Endometrial microvascular endothelial cells (primary cell): Measurements from ENCODE around the gene KCNAB1. TPM values are rescaled to one million over a fixed set of nuclear protein-coding genes. Genes with fewer than 3 reads are reported as not detected.

Experiments used
- in situ Hi-C: cut with HindIII; loops from 2 replicates; pipeline ENCODE4 v1.10.0; 2017; ENCODE audit warnings: low sequenced_read_pairs, low pct_unique_long_range_greater_than_20kb; ENCODE audit errors: inconsistent ontology term
- total RNA-seq: library from RNA; depleted of rRNA; stranded (reverse); fragments of >200 nt; gene quantifications from one replicate; pipeline ENCODE4 v1.2.3, GENCODE V29; 2015; ENCODE audit errors: inconsistent ontology term

KCNAB1 gene
- total RNA-seq, 1 donor from 2014 or later = 14.3 TPM

GRCh38 chr3:156522673-156523072 lies 402.3 kb downstream of the KCNAB1 start:
- in situ Hi-C loops = loop anchor here (25.0 kb wide), 1 partner anchor 360 kb away; no protein-coding TSS in a partner anchor

GRCh38 chr3:156525808-156526207 lies 405.4 kb downstream of the KCNAB1 start:
- in situ Hi-C loops = no loop called here

GRCh38 chr3:156527060-156527459 lies 406.7 kb downstream of the KCNAB1 start:
- in situ Hi-C loops = no loop called here

GRCh38 chr3:156530980-156531379 lies 410.6 kb downstream of the KCNAB1 start:
- in situ Hi-C loops = no loop called here

- in situ Hi-C loops = no loop called here
Measured at GRCh38 chr3:156532730-156533129, 412.4 kb downstream of the KCNAB1 start.

GRCh38 chr3:156533205-156533604 lies 412.8 kb downstream of the KCNAB1 start:
- in situ Hi-C loops = no loop called here

GRCh38 chr3:156535162-156535627 lies 414.8 kb downstream of the KCNAB1 start:
- in situ Hi-C loops = no loop called here

GRCh38 chr3:156535798-156536197 lies 415.4 kb downstream of the KCNAB1 start:
- in situ Hi-C loops = no loop called here

GRCh38 chr3:156536524-156537316 lies 416.3 kb downstream of the KCNAB1 start:
- in situ Hi-C loops = no loop called here

GRCh38 chr3:156539051-156539450 lies 418.7 kb downstream of the KCNAB1 start:
- in situ Hi-C loops = no loop called here

- in situ Hi-C loops = no loop called here
Measured at GRCh38 chr3:156539802-156540201, 419.4 kb downstream of the KCNAB1 start.

GRCh38 chr3:156542101-156543042 lies 422.0 kb downstream of the KCNAB1 start:
- in situ Hi-C loops = no loop called here

- in situ Hi-C loops = no loop called here
Measured at GRCh38 chr3:156543043-156543555, 422.7 kb downstream of the KCNAB1 start.

GRCh38 chr3:156547637-156548036 lies 427.3 kb downstream of the KCNAB1 start:
- in situ Hi-C loops = no loop called here

GRCh38 chr3:156548041-156548687 lies 427.8 kb downstream of the KCNAB1 start:
- in situ Hi-C loops = no loop called here

- in situ Hi-C loops = no loop called here
Measured at GRCh38 chr3:156548902-156549301, 428.5 kb downstream of the KCNAB1 start.

GRCh38 chr3:156551261-156551660 lies 430.9 kb downstream of the KCNAB1 start:
- in situ Hi-C loops = no loop called here

GRCh38 chr3:156551746-156552145 lies 431.4 kb downstream of the KCNAB1 start:
- in situ Hi-C loops = no loop called here

- in situ Hi-C loops = no loop called here
Measured at GRCh38 chr3:156552973-156553372, 432.6 kb downstream of the KCNAB1 start.
